Measurements from ENCODE around the gene FHOD1. TPM values are rescaled to one million over a fixed set of nuclear protein-coding genes. Genes with fewer than 3 reads are reported as not detected.

Gene FHOD1
- total and polyA plus RNA-seq, 9 of the 15 experiments (the other 6 are each of a cell fraction or from before 2014, with no cell fraction given) = 18.7 to 126 (median 32.3) TPM

GRCh38 chr16:67247192-67248072 is at the start of gene FHOD1 (continued):
- TF ChIP-seq HNRNPLL (IDR thresholded peaks at IDR 0.05; ENCODE audit: low read depth, low read length, poor library complexity, severe bottlenecking) (peak; percentile 46), NRF1 (conservative IDR thresholded peaks at IDR 0.05 in 1 of 2, IDR thresholded peaks at IDR 0.05 in 1 of 2) (peak; percentile 81 to 84)

- TF ChIP-seq U2AF2 (optimal IDR thresholded peaks at IDR 0.05; ENCODE audit: low read depth, low read length) = no peak
- TF ChIP-seq NFRKB (IDR thresholded peaks at IDR 0.05; ENCODE audit: low read depth) = no peak
- TF ChIP-seq EGR1 (conservative IDR thresholded peaks at IDR 0.05) = no peak
- no peak for TF ChIP-seq ELF4 (CRISPR knock-in tag; IDR thresholded peaks at IDR 0.05)
- in situ Hi-C loops (cut with MboI) = no loop called here
- H3K36me3 ChIP-seq (ENCODE audit: control insufficient read depth, insufficient read depth, low read length) = no peaks in the 10 kb centered on the region
- DNase-seq (ENCODE audit: extremely low read depth in 1 of 4, low spot score in 3 of 4) = no peak
- ATAC-seq = no peak
- no peaks in the 10 kb centered on the region for H3K9me3 ChIP-seq (replicated peaks; ENCODE audit: control insufficient read depth, insufficient read depth, low read depth, low read length)
- 5% methylated on average over 3 of the region's 3 CpGs for WGBS (ENCODE audit: insufficient coverage, low coverage, missing lambda C conversion rate)
- H3K4me1 ChIP-seq (replicated peaks in 1 of 2; ENCODE audit: control insufficient read depth in 2 of 2, insufficient read depth in 2 of 2, low read length in 2 of 2) = 0 out of 5 replicates have a peak, but pooled peaks cover 0 to 3% of the 10 kb centered on the region in 2 experiments
- no peaks in the 10 kb centered on the region for H4K20me1 ChIP-seq (replicated peaks; ENCODE audit: control insufficient read depth, insufficient read depth, low read length)
- no peak overlapping the region for H2AFZ ChIP-seq (ENCODE audit: low read depth, low read length)
- no peak overlapping the region for H3K9ac ChIP-seq (ENCODE audit: insufficient read depth in 1 of 2, low read depth in 2 of 2, low read length in 2 of 2)
- ChIA-PET POLR2A (interaction anchor here (1.1 to 2.2 kb wide), 2 partner anchors 12 to 30 kb away, joined by 3 to 10 read pairs; partner anchors contain the start of genes KCTD19 and LRRC36), CTCF (ENCODE audit: low intra/inter-chr PET ratio) (no interaction called here)
- H3K27ac ChIP-seq (ENCODE audit: extremely low read depth, low read depth, low read length) = no peak overlapping the region
- FAIRE-seq = no peak
- peaks cover 4% of the 10 kb centered on the region for H3K9me1 ChIP-seq (ENCODE audit: control insufficient read depth, insufficient read depth, low read length)
- no peak overlapping the region for H3K4me3 ChIP-seq
- BruUV-seq (replicated peaks) = no TSS peak
- no peaks in the 10 kb centered on the region for H3K79me2 ChIP-seq (ENCODE audit: control insufficient read depth, insufficient read depth, low read length)
- peaks cover 23 to 37% of the 10 kb centered on the region in 2 experiments for H3K27me3 ChIP-seq (ENCODE audit: control insufficient read depth in 2 of 2, insufficient read depth in 2 of 2, low read length in 2 of 2)
- H3K4me2 ChIP-seq (ENCODE audit: insufficient read depth, low read length) = no peak overlapping the region
- intact Hi-C loops (cut with micrococcal nuclease) = no loop called here
Measured at GRCh38 chr16:67296420-67296819, 49.1 kb upstream of the FHOD1 start.

All from K562 (cell line).